Mucosa of rectum (tissue), 2 donors: Measurements from ENCODE around the gene LY6G5C.

ENCODE experiments used
- H3K27ac ChIP-seq, 2 donors: one replicate each; pipeline ENCODE4 v1.7.0; 2013; ENCODE audit warnings: inconsistent platforms in 2 of 2, low read depth in 2 of 2, low read length in 2 of 2
- H3K27me3 ChIP-seq, 2 donors: one replicate each; pipeline ENCODE4 v1.7.0; 2013; ENCODE audit warnings: low read length in 2 of 2; ENCODE audit not compliant: control insufficient read depth in 2 of 2, insufficient read depth in 2 of 2
- H3K36me3 ChIP-seq, 2 donors: one replicate each; pipeline ENCODE4 v1.7.0; 2013; ENCODE audit warnings: low read length in 2 of 2; ENCODE audit not compliant: control insufficient read depth in 2 of 2, insufficient read depth in 2 of 2
- H3K4me1 ChIP-seq, 2 donors: one replicate each; pipeline ENCODE4 v1.7.0; 2013; ENCODE audit warnings: low read length in 2 of 2, mild to moderate bottlenecking in 1 of 2; ENCODE audit not compliant: control insufficient read depth in 2 of 2, insufficient read depth in 2 of 2
- H3K4me3 ChIP-seq, 2 donors: one replicate each; pipeline ENCODE4 v1.7.0; 2013; ENCODE audit warnings: low read length in 2 of 2
- H3K9ac ChIP-seq, 2 donors: one replicate each; pipeline ENCODE4 v1.7.0; 2013; ENCODE audit warnings: low read length in 2 of 2, low read depth in 1 of 2, mild to moderate bottlenecking in 1 of 2
- H3K9me3 ChIP-seq, 2 donors: one replicate each; pipeline ENCODE4 v1.7.0; 2013; ENCODE audit warnings: low read length in 2 of 2; ENCODE audit not compliant: control insufficient read depth in 2 of 2
- donor health status: healthy.
- donor health status: Normal muscosa, but diverticular disease.

The LY6G5C gene

DNA sequence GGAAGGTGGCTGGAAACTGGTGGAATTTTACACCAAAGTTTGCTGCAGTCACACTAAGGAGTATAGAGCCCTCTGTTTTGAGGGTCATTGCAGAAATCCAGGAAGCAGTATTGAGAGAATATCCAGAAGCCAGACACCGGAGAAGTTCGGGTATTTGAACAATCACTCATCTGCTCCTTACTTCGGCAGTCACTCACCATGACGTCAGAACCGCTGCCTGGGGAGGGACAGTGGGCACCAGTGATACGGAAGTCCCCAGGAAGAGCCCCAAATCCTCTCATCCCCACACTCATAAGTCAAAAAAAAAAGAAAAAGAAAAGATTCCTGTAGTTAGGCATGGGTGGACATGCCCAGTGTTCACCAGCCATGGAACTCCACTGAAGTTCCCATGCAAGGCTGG is 4.0 kb downstream of the LY6G5C start:
- Histone ChIP-seq H3K9me3 (no peaks in the 10 kb centered on the region), H3K4me3 (no peak overlapping the region), H3K36me3 (peaks cover 7 to 10% of the 10 kb centered on the region in 2 donors), H3K27me3 (no peaks in the 10 kb centered on the region), H3K4me1 (peaks cover 10 to 13% of the 10 kb centered on the region in 2 donors), H3K27ac (no peak overlapping the region), H3K9ac (no peak overlapping the region)

DNA sequence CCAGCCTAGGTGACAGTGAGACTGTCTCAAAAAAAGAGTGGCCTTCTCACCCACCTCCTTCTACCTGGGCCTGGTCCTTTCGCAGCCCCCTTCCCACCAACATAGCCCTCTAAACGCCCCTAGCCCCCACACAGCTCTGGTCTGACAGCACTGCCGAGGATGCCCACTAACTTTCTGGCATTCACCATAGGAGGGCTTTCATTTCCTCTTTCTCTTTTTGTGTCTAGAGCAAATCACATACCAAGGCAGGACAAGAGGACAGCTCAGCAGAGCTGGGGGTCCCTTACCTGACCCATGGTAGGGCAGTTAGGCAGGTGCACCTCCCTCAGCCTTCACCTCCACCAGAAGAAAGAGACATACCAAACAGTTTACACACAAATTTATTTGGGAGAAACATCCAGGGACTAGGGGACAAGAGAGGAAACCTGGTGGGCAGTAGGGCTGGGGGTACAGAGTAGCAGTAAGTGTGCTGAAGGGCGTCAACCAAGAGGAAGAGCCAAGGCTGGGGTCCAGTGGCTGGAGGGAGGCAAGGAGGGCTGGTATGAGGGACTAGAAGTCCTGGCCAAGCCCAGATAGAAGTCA is 4.5 kb downstream of the LY6G5C start:
- Histone ChIP-seq H3K27ac (no peak overlapping the region), H3K4me3 (no peak overlapping the region), H3K36me3 (peaks cover 12 to 15% of the 10 kb centered on the region in 2 donors), H3K4me1 (peaks cover 7 to 11% of the 10 kb centered on the region in 2 donors), H3K27me3 (no peaks in the 10 kb centered on the region), H3K9me3 (no peaks in the 10 kb centered on the region), H3K9ac (no peak overlapping the region)

DNA sequence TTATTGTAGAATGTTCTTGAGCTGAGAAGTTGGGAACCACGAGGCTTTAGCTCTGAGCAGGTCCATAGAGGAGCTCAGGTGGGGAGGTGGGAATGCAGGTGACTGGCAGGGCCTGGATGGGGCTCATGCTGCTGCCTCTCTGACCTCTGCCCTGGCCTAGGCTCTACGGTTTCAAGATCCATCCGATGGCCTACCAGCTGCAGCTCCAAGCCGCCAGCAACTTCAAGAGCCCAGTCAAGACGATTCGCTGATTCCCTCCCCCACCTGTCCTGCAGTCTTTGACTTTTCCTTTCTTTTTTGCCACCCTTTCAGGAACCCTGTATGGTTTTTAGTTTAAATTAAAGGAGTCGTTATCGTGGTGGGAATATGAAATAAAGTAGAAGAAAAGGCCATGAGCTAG is 11.2 kb downstream of the LY6G5C start, which contains the start of gene LY6G5B:
Gene LY6G5B (plus strand): TSS at position 301 of the 400 bp plus-strand sequence. CDS start 975 bp downstream, outside the sequence.
- Histone ChIP-seq H3K9ac (no peak within 1 kb of the TSS), H3K4me1 (peaks cover 5 to 12% of the 10 kb centered on the region in 2 donors), H3K4me3 (no peak within 1 kb of the TSS), H3K36me3 (peaks cover 52 to 54% of the 10 kb centered on the region in 2 donors), H3K27ac (no peak within 1 kb of the TSS), H3K9me3 (no peaks in the 10 kb centered on the region), H3K27me3 (no peaks in the 10 kb centered on the region)

DNA sequence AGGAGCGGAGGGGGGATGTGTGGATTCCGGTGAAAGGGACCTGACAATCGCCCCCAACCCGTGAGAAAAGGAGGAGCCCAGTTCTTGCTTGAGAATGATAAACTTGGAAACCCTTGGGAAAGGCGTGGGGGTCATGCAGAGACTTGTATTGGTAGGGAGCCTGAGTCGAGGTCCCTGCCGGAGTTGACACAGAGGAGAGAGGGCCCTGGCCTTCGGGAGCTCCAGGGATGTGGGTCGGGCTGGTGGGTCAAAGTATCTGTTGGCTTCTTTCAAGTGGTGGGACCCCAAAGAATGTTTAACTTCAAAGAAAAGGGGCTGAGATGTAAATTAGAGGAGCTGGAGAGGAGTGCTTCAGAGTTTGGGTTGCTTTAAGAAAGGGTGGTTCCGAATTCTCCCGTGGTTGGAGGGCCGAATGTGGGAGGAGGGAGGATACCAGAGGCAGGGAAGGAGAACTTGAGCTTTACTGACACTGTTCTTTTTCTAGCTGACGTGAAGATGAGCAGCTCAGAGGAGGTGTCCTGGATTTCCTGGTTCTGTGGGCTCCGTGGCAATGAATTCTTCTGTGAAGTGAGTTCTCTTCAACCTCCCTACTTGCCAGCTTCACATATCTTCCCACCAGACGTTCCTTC is 14.4 kb downstream of the LY6G5C start:
- H3K4me1 ChIP-seq: peaks cover 21 to 26% of the 10 kb centered on the region in 2 donors
- peak overlapping the region; percentile 80 to 99 for H3K27ac ChIP-seq
- peak overlapping the region; percentile 95 for H3K9ac ChIP-seq

DNA sequence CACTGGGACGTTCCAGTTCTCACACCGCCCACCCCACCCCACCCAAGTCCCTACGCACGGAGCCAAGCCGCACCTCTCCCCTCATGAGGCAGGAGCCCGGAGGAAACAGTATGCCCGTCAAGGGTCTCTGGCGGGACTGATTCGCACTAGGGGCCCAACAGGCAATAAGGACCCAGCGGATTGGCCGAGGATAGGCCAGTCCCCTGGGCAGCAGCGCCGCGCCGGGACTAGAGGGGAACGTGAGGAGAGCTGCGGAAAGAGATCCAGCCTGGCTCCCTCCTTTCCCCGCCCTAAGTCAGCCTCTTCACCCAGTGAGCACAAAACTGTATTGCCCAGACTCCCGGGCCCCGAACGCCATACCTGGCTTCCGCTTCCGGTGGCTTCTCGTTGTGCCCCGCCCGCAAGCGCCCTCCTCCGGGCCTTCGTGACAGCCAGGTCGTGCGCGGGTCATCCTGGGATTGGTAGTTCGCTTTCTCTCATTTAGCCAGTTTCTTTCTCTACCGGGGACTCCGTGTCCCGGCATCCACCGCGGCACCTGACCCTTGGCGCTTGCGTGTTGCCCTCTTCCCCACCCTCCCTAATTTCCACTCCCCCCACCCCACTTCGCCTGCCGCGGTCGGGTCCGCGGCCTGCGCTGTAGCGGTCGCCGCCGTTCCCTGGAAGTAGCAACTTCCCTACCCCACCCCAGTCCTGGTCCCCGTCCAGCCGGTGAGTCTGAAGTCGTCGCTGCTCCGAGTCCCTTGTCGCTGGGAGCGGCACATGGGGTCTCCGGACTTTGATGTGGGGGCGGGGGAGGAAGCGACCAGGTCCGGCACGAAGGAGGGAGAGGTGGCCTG is 15.1 kb downstream of the LY6G5C start, which contains the start of gene CSNK2B:
Gene CSNK2B (plus strand): TSS at position 580 of the 836 bp plus-strand sequence. CDS start 752 bp downstream, outside the sequence.
- H3K36me3 ChIP-seq: peaks cover 36 to 48% of the 10 kb centered on the region in 2 donors
- no peaks in the 10 kb centered on the region for H3K9me3 ChIP-seq
- peak within 1 kb of the TSS; percentile 88 to 95 for H3K4me3 ChIP-seq
- peaks cover 21 to 31% of the 10 kb centered on the region in 2 donors for H3K4me1 ChIP-seq
- H3K27me3 ChIP-seq: no peaks in the 10 kb centered on the region
- H3K9ac ChIP-seq: peak within 1 kb of the TSS; percentile 95 to 98
- peak within 1 kb of the TSS; percentile 98 to 99 for H3K27ac ChIP-seq

More for the DNA sequence above, 14.4 kb downstream of the LY6G5C start:
- Histone ChIP-seq H3K4me3 (peak overlapping the region; percentile 88 to 95), H3K9me3 (no peaks in the 10 kb centered on the region), H3K36me3 (peaks cover 43 to 55% of the 10 kb centered on the region in 2 donors), H3K27me3 (no peaks in the 10 kb centered on the region)

DNA sequence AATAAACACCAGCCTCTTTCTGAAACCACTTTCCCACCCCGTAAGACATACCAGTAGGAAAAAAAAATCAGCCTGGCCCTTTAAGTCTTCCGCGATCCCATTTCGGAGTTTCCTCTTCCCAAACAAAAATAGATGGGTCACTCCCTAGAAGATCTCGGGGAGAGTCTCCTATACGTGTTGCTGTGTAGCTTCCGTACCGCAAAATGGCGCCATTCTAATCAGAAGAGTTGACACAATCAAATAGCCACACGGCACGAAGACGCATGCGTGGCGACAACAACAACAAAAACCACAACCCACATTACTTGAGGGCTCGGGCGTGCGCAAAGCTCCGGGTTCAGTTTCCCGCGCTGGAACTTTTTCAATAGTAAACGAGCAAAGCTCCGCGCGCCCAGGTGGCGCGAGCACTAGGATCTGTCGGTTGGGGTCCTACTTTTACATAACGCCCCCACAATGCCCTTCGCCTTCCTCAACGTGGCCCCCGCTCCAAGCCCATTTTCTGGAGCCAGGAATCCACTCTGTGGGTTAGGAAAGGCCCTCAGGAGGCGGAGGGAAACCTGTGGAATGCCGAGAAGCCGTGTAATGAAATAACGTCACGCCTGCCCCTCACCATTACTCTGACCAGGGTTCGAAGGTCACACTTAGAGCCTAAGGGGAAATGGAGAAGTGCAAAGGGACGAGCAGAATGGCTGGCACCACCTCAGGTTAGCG is 15.9 kb downstream of the LY6G5C start, which contains the start of gene GPANK1:
Gene GPANK1 (minus strand): TSS at position 208 of the 711 bp plus-strand sequence. CDS start 519 bp downstream, outside the sequence.
- Histone ChIP-seq H3K27me3 (no peaks in the 10 kb centered on the region), H3K4me1 (peaks cover 21 to 33% of the 10 kb centered on the region in 2 donors), H3K9ac (peak within 1 kb of the TSS; percentile 95 to 98), H3K36me3 (peaks cover 29 to 42% of the 10 kb centered on the region in 2 donors), H3K4me3 (peak within 1 kb of the TSS; percentile 88 to 95), H3K9me3 (no peaks in the 10 kb centered on the region), H3K27ac (peak within 1 kb of the TSS; percentile 98 to 99)

DNA sequence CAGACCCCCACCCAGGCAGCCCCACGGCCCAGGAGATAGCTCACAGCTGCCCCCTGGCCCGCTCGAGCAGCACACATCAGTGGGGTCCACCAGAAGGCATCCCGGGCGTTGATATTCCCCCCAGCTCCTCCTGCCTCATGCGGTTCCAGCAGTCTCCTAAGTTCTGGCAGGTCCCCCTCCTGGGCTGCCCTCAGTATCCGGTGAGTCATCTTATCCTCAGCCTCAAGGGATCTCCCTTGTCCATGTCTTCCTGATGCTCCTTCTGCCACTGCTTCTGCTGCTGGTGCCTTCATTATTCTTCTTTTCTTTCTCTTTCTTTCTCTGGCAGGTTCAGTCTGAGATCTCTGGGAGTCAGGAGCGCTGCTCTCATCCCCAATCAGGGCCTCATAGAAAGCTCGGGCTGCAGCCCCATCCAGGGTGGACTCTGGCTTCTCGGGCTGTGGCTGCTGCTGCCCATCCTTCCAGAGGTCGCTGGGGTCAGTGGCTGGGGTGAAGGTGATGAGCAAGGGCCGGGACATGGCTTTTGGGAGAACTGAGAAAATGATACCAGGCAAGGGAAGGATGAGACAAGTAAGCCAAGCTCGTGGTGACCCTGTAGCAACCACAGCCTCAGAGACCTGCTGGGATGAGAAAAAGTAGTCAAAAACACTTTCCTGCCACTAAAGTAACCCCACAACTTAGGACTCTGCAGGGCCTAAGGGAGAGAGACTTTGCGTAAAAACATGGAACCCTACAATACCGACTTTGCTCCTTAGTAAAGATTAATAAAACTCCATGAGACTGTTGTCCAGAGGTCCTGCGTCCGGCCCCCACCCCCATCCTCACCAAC is 16.7 kb downstream of the LY6G5C start:
- Histone ChIP-seq H3K36me3 (peaks cover 21 to 36% of the 10 kb centered on the region in 2 donors), H3K9ac (peak overlapping the region; percentile 95 to 98), H3K27me3 (no peaks in the 10 kb centered on the region), H3K4me1 (peaks cover 27 to 40% of the 10 kb centered on the region in 2 donors), H3K9me3 (no peaks in the 10 kb centered on the region), H3K4me3 (peak overlapping the region; percentile 88 to 95), H3K27ac (peak overlapping the region; percentile 98 to 99)

DNA sequence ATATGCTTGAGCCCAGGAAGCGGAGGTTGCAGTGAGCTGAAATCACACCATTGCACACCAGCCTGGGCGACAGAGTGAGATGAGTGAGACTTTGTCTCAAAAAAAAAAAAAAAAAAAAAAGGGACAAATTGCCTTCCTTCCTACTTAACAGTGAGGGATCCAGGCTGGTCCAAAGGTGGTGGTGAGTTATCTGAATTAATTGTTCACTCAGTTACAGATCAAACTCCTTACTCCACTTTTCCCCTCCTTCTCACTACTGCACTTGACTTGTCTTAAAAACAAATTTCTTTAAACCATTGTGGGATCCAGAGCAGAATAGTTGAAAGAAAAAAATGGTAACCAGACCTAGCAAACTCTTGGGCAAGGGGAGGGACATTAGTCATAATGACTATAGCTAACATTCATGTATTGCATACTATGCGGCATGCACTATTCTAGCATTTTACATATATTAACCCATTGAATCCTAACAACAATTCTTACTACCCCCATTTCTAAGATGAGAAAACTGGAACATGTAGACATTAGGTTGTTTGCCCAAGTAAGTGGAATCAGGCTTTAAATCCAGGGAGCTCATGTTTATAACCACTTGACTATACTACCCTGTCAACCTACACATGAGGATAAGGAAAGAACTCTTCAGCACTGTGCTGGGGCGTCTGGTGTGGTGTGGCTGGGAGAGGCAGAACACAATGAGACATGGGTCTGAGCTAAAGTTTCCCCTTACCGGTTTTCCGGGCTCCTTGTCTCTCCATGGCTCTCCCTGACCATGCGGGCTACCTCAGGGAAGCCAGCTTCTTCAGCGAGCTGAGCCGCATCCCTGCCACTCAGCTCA is 17.5 kb downstream of the LY6G5C start:
- H3K36me3 ChIP-seq: peaks cover 13 to 30% of the 10 kb centered on the region in 2 donors
- H3K4me3 ChIP-seq: peak overlapping the region; percentile 88 to 95
- H3K27me3 ChIP-seq: no peaks in the 10 kb centered on the region
- peak overlapping the region; percentile 17 to 95 for H3K9ac ChIP-seq
- peak overlapping the region in 1 of 2 donors; percentile 99 for H3K27ac ChIP-seq
- H3K4me1 ChIP-seq: peaks cover 35 to 47% of the 10 kb centered on the region in 2 donors
- no peaks in the 10 kb centered on the region for H3K9me3 ChIP-seq
